CMK (cell line): ENCODE data around the gene IARS2.
"Not testable (repeated sequence)": the region's sequence is repeated elsewhere in the genome, so short reads cannot be mapped to it uniquely, and the experiment has no call there.

ENCODE experiments used
- DNase-seq: peaks from one replicate; pipeline ENCODE4 v3.0.0-alpha.2; 2010; ENCODE audit warnings: low read depth

IARS2 gene

GRCh38 chr1:220112600-220112999 is 18.7 kb downstream of the IARS2 start:
- DNase-seq: not testable (repeated sequence)

- no peak for DNase-seq
Observed at GRCh38 chr1:220113136-220113695, 19.3 kb downstream of the IARS2 start.

- DNase-seq: no peak
Observed at GRCh38 chr1:220119043-220119512, 25.1 kb downstream of the IARS2 start.

DNA sequence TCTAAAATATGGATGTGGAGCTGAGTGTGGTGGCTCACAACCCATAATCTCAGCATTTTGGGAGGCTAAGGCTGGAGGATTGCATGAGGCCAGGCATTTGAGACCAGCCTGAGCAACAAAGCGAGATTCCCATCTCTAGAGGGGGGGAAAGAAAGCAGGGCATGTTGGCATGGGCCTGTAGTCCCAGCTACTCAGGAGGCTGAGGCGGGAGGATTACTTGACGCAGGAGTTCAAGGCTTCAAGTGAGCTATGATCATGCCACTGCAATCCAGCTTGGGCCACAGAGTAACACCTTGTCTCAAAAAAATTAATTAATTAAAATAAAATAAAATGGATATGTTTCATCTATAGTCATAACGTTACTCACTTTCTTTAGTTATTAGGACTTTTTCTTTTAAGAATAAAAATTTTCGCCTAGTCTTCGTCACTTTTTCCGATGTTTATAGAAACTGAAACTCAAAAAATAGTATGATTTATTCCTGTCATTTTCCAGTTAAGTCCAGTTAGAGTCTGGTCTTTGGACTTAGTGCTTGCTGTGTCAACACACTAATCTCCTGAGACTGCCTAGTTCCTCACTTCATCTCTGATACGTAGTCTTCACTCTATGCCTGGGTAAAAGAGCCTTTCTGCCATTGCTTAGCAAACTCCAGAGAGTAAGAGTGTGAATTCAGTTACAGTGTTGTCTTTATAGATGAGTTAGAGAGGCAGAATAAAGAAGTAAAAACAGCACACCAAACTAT is 28.0 kb downstream of the IARS2 start:
- DNase-seq: no peak

- no peak for DNase-seq
Observed at GRCh38 chr1:220123066-220123465, 29.1 kb downstream of the IARS2 start.

- peak; percentile 17 for DNase-seq
Observed at GRCh38 chr1:220123889-220124288, 30.0 kb downstream of the IARS2 start.

- DNase-seq: no peak
Observed at GRCh38 chr1:220124542-220124941, 30.6 kb downstream of the IARS2 start.

DNA sequence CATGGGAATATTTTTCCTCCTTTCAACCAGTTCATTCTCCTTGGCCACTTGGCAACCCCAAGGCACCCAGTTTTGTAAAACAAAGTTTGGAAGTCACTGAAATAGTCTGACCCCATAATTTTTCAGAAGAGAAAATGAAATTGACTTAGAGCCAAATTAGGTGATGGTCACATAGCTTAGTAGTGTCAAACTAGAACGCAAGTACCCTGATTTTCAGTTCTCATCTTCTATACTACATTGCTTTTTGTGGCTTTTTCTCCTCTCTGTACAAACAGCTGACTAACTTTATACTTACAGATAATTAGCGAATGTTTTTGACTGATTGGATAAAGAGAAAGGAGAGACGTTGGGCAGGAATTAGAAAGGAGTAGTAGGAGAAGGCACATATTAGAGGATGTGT is 33.1 kb downstream of the IARS2 start:
- no peak for DNase-seq

DNA sequence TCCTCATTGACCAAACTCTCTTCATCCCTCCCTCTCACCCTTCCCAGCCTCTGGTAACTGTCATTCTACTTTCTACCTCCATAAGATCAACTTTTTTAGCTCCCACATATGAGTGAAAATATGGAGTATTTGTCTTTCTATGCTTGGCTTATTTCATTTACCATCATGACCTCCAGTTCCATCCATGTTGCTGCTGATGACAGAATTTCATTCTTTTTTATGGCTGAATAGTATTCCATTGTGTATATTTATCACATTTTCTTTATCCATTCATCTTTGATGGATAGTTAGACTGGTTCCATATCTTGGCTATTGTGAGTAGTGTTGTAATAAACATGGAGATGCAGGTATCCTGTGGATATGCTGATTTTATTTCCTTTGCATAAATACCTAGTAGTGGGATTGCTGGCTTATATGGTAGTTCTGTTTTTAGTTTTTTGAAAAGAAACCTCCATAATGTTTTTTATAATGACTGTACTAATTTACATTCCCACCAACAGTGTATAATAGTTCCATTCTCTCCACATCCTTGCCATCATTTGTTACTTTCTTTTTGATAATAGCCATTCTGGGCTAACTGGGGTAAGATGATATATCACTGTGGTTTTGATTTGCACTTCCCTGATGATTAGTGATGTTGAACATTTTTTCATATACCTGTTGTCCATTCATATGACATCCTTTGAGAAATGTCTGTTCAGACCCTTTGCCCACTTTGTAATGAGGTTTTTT is 35.7 kb downstream of the IARS2 start:
- no peak for DNase-seq

- DNase-seq: no peak
Observed at GRCh38 chr1:220135755-220136154, 41.8 kb downstream of the IARS2 start.

DNA sequence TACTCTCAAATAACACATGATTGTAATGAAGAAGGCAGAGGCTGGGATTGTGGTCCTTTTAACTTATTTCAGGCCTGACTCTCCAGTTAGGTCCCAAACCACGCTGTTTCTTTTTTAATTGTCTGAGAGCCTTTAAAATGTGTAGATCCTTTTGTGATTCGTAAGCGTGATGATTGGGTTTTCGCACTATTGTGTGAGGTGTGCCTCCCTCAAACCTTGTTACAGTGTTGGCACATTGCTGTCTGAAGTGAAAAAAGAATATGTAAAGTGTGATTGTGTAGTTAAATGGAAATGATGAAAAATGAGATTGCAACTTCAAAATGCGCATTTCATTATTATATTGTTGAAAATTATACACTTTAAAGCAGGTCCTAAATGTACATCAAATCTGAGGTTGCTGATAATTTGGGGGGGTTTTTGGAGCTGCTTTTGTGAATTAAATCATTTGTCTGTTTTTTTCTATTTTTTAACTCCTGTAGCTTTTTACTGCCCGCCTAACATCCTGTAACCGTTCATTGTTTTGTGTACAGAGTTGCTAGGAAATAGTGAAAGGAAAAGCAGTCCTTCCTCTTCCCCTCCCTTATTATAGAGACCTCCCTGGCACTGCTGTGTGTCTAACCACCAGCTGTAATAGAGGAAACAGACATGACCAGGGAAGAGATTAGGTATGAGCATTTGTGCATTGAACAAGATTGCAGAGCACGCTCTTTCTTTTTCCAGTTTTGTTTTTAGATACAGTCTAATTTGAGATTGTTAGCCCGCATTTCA is 43.3 kb downstream of the IARS2 start:
- peak; percentile 5 for DNase-seq

- DNase-seq: no peak
Observed at GRCh38 chr1:220139966-220140365, 46.0 kb downstream of the IARS2 start.

- no peak for DNase-seq
Observed at GRCh38 chr1:220144051-220144450, 50.1 kb downstream of the IARS2 start.

GRCh38 chr1:220149742-220150141 is 55.8 kb downstream of the IARS2 start:
- no peak for DNase-seq

GRCh38 chr1:220151454-220151853 is 57.5 kb downstream of the IARS2 start:
- DNase-seq: no peak

GRCh38 chr1:220153147-220153546 is 59.2 kb downstream of the IARS2 start:
- DNase-seq: no peak

DNA sequence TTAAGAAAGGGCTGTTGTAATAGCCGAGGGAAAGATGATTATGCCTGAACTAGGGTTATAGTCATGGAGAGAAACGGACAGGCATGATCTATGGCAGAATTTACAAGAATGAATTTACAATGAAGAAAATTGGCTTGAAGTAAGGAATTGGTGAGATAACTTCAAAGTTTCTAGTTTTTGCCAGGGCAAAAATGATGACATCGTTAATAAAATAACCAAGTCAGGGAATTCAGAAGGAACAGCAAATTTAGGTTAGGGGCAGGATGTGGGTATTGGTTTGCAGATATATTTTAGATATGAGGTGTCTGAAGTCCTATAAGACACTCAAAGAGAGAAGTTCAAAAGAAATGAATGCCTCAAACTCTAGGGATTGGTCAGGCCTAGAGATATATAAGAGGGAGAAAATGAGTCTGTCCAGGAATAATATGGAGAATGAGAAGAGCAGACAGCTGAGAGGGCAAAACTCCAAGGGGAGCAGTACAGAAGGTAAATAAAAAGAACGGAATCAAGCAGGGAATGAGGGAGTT is 62.8 kb downstream of the IARS2 start:
- no peak for DNase-seq

DNA sequence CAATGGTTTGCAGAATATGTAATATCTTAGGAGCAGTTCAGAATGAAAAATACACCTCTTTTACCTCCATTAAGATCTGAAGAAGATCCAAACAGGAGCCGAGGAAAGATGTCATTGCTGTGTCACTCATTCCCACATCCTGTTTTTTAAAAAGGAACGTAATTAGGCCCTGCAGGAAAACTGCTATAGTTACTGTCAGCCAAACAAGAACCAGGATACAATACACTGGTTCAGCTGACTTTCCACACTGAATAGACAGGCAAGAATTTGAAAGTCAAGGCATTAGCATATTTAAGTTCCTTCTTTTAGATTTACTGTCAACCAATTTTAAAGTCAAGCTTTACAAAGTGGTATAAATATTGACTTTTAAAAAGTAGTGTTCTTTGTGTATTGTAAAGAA is 63.8 kb downstream of the IARS2 start:
- DNase-seq: no peak

GRCh38 chr1:220158530-220158929 is 64.6 kb downstream of the IARS2 start:
- not testable (repeated sequence) for DNase-seq

DNA sequence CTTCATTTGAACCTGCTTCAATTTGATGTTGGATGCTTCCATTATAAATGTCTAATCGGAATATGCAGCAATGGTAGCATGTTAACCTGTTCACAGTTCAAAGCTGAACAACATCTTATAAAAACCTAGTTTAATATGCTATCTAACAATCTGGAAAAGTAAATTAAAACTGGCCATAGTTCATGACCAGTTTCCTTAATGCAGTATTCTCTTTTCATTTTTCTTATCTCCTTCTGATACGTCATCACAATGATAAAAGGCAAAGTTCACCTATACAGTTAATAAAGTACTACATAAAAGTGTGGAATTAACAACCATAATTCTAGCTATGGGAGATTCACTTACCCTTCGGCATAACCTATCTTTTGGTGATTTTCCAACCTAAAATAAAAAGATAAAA is 65.1 kb downstream of the IARS2 start:
- no peak for DNase-seq

DNA sequence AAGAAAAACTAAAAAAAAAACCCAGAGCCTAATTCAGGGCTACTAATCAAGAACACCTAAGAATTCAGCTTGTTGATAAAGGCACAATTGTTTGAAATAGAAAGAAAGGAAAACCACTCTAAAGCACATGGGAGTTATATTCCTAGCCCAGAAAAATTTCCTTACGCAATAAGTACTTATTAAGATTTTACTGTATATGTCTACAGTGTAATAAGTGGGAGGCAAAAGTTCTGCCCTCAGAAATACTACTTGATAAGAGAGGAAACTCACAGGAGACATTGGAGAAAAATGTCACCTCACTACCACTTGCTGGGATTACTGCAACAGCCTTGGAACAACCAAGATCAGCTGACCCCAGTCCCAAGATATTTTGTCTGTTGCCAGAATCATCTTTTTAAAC is 66.1 kb downstream of the IARS2 start:
- DNase-seq: no peak

DNA sequence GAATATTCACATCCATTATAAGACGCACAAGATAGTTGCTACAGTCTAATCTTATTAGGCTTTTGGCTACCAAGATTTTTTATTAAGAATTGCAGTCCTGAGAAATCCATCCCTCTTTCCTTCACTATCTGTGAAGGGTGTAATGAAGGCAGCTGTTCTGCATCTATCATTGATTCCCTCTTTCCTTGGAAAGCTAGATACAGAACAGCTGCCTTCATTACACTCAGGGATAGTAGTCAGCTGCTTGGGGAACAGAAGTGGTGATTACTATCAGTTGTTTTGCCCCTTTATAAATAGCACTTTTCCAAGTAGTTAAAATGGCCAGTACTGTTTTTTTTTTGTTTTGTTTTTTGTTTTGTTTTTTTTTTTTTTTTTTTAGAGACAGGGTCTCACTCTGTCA is 70.2 kb downstream of the IARS2 start:
- no peak for DNase-seq
